KMS-11 (cell line): ENCODE data around the gene CFAP221.

Experiments used
- H2AFZ ChIP-seq: fragments of 200-600 bp; sonication (generic); 2 replicates; pipeline ENCODE4 v1.6.1; 2016; ENCODE audit warnings: antibody characterized with exemption, mixed run types, low read depth
- H3K27ac ChIP-seq: fragments of 200-600 bp; sonication (generic); 2 replicates; pipeline ENCODE4 v1.6.1; 2016; ENCODE audit warnings: mild to moderate bottlenecking, mixed run types
- H3K27me3 ChIP-seq: fragments of 200-600 bp; sonication (generic); 2 replicates; pipeline ENCODE4 v1.6.1; 2017; ENCODE audit warnings: mild to moderate bottlenecking, low read depth, mixed run types, moderate library complexity; ENCODE audit not compliant: insufficient read depth
- H3K36me3 ChIP-seq: fragments of 200-600 bp; sonication (generic); 2 replicates; pipeline ENCODE4 v1.6.1; 2017; ENCODE audit warnings: mild to moderate bottlenecking, mixed run types; ENCODE audit not compliant: insufficient read depth
- H3K4me1 ChIP-seq: fragments of 200-600 bp; sonication (generic); 2 replicates; pipeline ENCODE4 v1.6.1; 2016; ENCODE audit warnings: mild to moderate bottlenecking, low read depth, mixed run types; ENCODE audit not compliant: poor library complexity, severe bottlenecking
- H3K4me2 ChIP-seq: fragments of 200-600 bp; sonication (generic); 2 replicates; pipeline ENCODE4 v1.7.0; 2016; ENCODE audit warnings: mild to moderate bottlenecking, mixed run types
- H3K4me3 ChIP-seq: fragments of 200-600 bp; sonication (generic); IDR thresholded peaks from 2 replicates; pipeline ENCODE4 v1.6.1; 2017; ENCODE audit warnings: low read depth, low read length, mixed read lengths; ENCODE audit not compliant: insufficient read depth
- H3K79me2 ChIP-seq: fragments of 200-600 bp; sonication (generic); 2 replicates; pipeline ENCODE4 v1.6.1; 2016; ENCODE audit warnings: low read depth, mixed run types; ENCODE audit not compliant: insufficient read depth
- H3K9ac ChIP-seq: fragments of 200-600 bp; sonication (generic); 2 replicates; pipeline ENCODE4 v1.6.1; 2016; ENCODE audit warnings: mild to moderate bottlenecking, mixed run types
- H4K20me1 ChIP-seq: fragments of 200-600 bp; sonication (generic); 2 replicates; pipeline ENCODE4 v1.6.1; 2016; ENCODE audit warnings: mild to moderate bottlenecking, mixed run types; ENCODE audit not compliant: insufficient read depth
- TF ChIP-seq, protein P1 (sequence below): fragments of 200-600 bp; sonication (generic); conservative IDR thresholded peaks from 2 replicates; pipeline ENCODE4 v1.6.1; 2017; ENCODE audit warnings: low read depth, mild to moderate bottlenecking, antibody characterized with exemption, low read length, moderate library complexity, mixed read lengths

CFAP221 gene

GRCh38 chr2:119701352-119701751 lies 157.1 kb downstream of the CFAP221 start:
- H3K27ac ChIP-seq, result no peak overlapping the region
- no peaks in the 10 kb centered on the region for H3K79me2 ChIP-seq
- H3K36me3 ChIP-seq, result no peaks in the 10 kb centered on the region
- TF ChIP-seq, protein P1, sequence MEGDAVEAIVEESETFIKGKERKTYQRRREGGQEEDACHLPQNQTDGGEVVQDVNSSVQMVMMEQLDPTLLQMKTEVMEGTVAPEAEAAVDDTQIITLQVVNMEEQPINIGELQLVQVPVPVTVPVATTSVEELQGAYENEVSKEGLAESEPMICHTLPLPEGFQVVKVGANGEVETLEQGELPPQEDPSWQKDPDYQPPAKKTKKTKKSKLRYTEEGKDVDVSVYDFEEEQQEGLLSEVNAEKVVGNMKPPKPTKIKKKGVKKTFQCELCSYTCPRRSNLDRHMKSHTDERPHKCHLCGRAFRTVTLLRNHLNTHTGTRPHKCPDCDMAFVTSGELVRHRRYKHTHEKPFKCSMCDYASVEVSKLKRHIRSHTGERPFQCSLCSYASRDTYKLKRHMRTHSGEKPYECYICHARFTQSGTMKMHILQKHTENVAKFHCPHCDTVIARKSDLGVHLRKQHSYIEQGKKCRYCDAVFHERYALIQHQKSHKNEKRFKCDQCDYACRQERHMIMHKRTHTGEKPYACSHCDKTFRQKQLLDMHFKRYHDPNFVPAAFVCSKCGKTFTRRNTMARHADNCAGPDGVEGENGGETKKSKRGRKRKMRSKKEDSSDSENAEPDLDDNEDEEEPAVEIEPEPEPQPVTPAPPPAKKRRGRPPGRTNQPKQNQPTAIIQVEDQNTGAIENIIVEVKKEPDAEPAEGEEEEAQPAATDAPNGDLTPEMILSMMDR, result no peak
- no peak overlapping the region for H2AFZ ChIP-seq
- H3K9ac ChIP-seq, result no peak overlapping the region
- H3K4me1 ChIP-seq, result peaks cover 16% of the 10 kb centered on the region
- no peaks in the 10 kb centered on the region for H4K20me1 ChIP-seq
- no peak overlapping the region for H3K4me2 ChIP-seq
- H3K27me3 ChIP-seq, result no peaks in the 10 kb centered on the region
- H3K4me3 ChIP-seq, result no peak overlapping the region

DNA sequence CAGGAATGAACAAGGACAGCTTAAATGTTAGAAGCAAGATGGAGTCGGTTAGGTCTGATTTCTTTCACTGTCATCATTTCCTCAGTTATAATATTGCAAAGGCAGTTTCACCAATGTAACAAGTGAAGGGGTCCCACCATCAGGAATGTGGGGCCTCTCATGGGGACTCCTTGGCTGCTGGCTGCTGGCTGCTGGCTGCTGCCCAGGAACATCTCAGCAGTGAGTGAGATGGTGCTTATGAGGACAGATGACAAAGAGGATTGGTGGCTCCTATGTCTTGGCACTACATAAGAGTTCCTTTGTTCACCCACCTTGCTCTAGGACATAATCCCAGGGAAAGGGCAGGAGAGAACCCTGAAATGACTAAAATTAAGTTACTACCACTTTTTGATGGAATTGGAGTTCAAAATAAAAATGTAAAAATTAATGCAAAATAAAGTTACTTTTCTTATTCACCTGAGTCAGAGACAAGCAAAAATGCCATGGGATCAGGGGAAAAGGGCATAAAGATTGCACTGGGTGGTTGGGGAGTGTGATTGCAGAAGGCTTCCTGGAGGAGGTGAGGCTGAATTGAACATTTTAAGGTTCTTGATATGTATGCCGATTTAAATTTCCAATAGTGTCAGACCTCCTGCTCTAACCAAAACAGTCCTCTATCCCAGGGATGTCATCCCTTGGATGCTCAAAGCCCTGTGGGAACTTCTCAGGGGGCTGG lies 158.1 kb downstream of the CFAP221 start:
- Histone ChIP-seq H3K27me3 (no peaks in the 10 kb centered on the region), H3K79me2 (no peaks in the 10 kb centered on the region), H4K20me1 (no peaks in the 10 kb centered on the region), H2AFZ (no peak overlapping the region), H3K27ac (no peak overlapping the region), H3K36me3 (no peaks in the 10 kb centered on the region), H3K4me2 (no peak overlapping the region), H3K4me1 (peaks cover 16% of the 10 kb centered on the region), H3K9ac (no peak overlapping the region), H3K4me3 (no peak overlapping the region)
- TF ChIP-seq, protein P1, result no peak

- Histone ChIP-seq H2AFZ (no peak overlapping the region), H4K20me1 (no peaks in the 10 kb centered on the region), H3K79me2 (no peaks in the 10 kb centered on the region), H3K9ac (no peak overlapping the region), H3K4me3 (no peak overlapping the region), H3K4me2 (no peak overlapping the region), H3K4me1 (peaks cover 11% of the 10 kb centered on the region), H3K27ac (no peak overlapping the region), H3K36me3 (no peaks in the 10 kb centered on the region), H3K27me3 (no peaks in the 10 kb centered on the region)
- TF ChIP-seq, protein P1, result peak; percentile 87
Observed at GRCh38 chr2:119702918-119703401, 158.7 kb downstream of the CFAP221 start.

DNA sequence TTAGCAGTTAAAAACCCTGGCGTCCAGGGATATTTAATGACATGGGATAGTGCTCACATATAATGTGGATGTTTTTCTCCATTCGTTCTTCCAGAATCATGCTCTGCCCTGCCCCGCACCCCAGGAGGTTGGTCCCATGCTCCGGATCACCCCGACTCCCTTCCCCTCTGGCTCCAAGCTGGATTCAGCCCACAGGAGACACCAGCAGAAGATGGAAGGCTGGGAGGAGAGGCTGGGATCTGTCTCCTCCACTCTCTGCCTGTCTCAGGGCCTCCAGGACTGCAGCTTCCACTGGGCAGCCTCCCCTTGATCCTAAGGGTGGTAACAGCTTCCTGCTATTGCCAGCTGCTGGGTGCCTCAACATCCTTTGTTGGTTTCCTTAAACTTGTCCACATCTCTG lies 159.3 kb downstream of the CFAP221 start:
- H3K79me2 ChIP-seq, result no peaks in the 10 kb centered on the region
- H3K4me2 ChIP-seq, result no peak overlapping the region
- no peak overlapping the region for H3K4me3 ChIP-seq
- no peaks in the 10 kb centered on the region for H3K27me3 ChIP-seq
- H3K9ac ChIP-seq, result no peak overlapping the region
- H2AFZ ChIP-seq, result no peak overlapping the region
- H3K36me3 ChIP-seq, result no peaks in the 10 kb centered on the region
- H4K20me1 ChIP-seq, result no peaks in the 10 kb centered on the region
- peaks cover 8% of the 10 kb centered on the region for H3K4me1 ChIP-seq
- no peak overlapping the region for H3K27ac ChIP-seq
- TF ChIP-seq, protein P1, result no peak
